HG02571 (cell line): ENCODE results near the gene NR1H3.

ENCODE experiments used
- ATAC-seq: cut with Tn5 transposase; IDR thresholded peaks from one replicate; pipeline ENCODE4 v1.9.1; 2021; ENCODE audit warnings: mild to moderate bottlenecking, moderate library complexity; ENCODE audit not compliant: unreplicated experiment

Gene NR1H3

DNA sequence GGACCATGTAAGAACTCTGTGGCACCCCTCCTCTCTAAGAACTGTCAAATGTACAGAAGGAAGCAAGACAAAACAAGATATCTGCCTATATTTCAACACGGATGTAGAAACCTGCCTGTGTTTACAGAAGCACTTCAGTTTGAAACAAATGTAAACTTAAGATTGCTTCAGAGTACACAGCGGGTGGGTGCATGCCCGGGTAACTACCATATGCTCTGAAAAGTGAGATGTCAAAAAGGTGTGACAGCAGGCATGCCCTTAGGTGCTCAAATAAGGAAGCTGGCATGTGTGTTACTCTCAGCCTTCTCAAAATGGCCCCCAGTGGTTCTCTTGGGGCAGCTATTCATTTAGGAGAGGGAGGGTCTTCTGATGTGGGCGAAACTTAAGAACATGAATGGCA is 14.3 kb upstream of the NR1H3 start:
- ATAC-seq, result no peak

DNA sequence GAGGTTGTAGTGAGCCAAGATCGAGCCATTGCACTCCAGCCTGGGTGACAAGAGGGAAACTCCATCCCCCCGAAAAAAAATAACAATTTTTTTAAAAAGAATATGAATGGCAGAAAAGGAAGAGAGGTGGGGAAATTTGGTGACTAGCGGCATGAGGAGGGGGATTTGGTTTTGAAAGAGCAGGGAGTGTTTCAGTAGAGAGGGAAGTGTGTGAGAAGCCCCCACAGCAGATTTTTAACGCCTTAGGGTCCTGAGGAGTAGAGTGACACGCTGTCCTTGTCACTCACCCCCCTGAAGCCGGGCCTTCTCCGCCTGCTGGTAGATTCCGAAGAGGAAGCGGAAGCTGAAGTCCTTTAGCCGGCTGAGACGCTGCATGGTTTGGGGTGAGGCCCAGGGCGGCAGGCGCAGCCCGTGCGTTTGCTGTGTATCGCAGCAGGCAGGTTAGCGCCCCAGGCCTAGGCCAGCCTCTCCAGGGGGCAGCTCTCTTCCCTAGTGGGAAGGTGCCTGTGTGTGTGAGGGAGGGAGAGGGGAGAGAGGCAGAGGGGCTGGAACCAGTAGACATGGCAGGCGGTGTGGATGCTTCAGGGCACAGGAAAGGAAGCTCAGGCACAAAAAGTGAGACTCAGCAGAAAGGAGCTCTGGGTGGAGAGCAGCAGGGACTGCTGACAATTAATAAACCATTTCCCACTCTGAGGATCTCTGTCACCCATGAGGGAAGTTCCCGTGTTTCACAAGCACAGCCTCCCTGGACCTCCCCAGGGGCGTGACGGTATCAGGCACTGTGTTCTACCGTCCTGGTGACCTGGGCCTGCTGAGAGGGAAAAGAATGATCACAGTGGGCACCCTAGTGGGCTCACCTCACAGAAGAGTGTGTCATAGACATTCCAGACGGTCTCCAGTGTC is 13.1 kb upstream of the NR1H3 start:
- ATAC-seq, result no peak

DNA sequence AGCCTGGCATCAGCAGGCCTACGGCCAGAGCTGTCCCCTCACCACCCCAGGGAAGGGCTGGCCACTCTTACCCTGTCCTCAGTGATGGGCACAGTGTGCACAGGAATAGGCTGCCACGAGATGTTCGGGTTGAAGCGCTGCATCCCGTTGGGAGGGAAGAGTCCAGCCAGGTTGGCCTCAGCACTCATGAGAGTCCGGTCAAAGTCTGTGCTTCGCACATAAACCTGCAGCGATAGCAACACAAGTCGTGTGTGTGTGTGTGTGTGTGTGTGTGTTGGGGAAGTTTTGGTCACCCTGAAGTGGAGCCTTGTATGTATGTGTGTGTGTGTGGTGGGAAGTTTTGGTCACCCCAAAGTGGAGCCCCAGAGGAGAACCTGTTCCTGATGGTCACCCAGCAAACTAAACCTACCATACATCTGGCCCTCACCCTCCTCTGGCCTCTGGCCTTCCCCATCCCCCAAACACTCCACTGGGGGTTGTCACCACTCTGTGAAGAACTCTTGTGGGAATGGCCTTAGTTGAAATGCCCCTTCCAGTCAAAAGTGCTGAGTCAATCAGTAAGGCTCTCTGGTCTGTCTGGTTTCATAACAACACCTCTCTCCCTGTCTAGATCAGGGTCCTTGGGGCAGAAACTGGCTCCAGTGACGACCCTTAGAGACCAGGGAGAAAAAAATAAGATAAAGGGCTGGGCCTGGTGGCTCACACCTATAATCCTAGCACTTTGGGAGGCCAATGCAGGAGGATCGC is 12.0 kb upstream of the NR1H3 start:
- ATAC-seq, result no peak

DNA sequence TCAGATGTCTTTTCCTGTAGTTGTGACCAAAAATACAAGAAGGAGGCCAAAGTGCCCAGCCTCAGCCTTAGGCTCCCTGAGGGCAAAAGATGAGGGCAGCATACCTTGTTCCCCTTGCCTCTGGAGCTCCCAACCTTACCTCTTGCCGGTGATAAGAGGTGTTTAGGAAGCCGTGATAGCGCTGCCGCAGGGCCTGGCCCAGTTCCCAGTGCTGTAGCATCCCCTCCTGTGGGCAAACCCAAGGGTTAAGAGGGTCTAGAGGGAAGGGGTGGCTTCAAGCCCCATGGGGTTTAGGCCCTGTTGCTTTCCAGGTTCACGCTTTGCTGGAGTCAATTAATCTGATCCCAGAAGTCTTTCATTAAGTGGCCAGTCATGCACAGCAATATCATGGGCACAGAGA is 10.3 kb upstream of the NR1H3 start:
- no peak for ATAC-seq

DNA sequence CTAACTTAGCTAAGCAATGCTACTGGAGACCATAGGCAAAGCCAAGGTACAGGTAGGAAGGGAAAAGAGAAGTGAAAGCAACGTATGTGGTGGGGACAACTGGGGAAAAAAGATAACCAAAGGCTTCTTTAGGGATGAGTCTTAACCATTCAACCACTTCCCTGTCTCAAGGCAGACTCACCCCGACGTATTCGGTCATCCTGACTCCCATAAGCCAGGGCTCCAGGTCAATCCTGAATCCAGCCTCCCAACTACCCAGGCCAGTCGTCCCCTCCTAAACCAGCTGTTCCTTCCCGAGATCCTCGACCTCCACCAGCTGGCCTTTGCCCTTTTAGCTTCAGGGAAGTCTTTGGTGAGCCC is 9.5 kb upstream of the NR1H3 start:
- peak; percentile 27 for ATAC-seq

DNA sequence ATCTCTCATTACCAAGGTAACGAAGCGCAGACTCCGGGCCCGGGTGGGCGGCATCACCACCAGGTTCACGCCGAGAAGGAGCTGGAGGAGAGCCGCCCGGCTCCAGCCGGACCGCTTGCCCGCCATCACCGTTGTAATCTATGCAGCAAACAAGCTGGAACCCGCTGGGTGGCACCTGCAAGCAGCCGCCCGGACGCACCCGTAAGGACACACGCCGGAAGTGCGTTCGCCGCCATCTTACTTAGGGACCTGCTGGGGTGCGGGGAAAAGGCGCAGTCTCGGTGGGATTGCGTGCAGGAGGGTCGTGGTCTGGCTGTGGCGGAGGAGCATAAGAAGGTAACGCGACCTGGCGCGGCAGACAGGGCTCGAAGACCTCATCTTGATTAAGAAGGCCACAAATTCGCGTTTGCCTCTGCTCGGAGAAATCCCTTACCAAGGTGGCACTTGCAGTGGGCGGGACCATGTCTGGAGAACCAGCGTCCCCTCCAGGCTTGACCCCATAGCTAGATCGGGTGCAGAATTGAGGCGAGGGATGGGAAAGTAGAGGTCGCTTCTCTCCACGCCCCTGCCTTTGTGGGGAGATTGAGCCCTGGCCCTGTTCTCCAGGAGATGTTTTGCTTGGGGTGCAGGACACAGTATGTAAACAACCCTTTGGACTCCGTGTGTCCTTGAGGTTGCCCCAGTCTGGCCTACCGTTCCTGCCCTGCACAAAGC is 9.0 kb upstream of the NR1H3 start, which contains the start of gene ACP2:
Gene ACP2, minus strand, starts transcription at position 151 of the 714 bp plus-strand sequence. Its CDS starts 25 bp downstream, at position 126.
- ATAC-seq, result peak; percentile 91

DNA sequence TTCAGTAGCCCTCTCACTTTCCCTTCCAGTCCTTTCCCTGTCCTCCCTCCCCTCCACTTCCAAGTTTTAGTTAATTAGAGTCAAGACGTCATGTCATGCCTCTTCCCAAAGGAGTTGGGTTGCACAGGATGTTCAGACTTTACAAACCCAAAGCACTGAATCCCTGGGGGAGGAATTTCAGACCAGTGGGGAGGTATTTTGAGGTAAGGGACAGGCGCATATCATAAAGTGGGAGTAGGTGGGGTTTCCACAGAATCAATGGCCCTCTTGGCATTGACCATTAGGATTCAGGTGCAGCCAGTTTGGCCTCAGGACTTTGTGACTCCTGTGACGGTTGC is 8.4 kb upstream of the NR1H3 start:
- ATAC-seq, result no peak

DNA sequence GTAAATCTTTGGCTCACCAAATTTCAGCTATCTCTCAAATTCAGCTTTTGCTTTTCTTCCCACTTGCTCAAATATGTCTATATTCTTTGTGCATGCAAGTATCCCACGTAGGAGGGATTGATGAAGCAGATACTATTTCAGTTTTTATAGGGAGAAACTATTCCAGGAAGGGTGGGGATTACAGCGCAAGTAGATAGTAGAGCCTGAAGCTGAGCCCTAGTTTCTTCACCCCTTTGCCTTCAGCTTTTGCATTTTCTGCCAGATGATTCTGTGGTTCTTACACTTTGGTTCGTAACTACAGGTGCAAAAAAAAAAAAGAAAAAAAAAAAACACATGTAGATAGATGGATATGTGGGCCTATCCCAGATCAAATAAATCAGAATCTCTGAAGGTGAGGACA is 6.0 kb upstream of the NR1H3 start:
- no peak for ATAC-seq

DNA sequence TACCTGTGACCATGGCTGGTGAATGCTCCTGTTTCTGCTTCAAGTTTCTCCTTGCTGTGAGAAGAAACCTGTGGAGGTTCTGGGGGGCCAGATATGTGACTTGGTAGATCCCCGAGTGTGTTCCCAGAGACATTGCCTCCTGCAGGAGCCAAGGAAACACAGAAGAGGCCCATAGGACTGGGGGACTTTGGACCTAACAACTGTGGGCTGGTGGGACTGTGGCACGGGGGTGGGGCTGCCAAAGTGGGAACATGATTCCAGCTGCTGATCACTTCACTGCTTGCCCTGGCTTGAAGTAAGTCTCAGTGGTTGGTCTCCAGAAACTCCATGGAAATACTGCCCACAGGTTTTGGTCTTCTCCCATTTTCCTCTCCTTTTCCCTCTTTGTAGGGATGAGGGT is 4.1 kb upstream of the NR1H3 start:
- no peak for ATAC-seq

DNA sequence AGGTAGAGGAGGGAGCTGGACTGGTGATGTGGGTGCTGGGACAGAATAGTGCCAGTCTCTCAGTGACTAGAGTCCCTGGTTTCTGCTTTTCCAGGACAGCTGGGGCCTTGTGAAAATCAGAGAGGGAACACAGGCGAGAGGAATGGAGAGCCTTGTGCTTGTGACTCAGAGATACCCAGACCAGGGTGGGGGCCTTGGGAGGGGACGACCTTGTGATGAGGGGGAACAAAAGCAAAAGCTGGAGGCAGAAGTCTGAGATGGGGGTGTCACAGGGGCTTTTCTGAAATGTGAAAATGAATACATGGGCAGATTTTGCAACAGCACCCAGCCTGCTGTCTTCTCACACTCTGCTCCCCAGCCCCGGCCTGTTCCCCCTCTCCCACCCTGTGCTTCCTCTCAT is 3.4 kb upstream of the NR1H3 start:
- no peak for ATAC-seq

DNA sequence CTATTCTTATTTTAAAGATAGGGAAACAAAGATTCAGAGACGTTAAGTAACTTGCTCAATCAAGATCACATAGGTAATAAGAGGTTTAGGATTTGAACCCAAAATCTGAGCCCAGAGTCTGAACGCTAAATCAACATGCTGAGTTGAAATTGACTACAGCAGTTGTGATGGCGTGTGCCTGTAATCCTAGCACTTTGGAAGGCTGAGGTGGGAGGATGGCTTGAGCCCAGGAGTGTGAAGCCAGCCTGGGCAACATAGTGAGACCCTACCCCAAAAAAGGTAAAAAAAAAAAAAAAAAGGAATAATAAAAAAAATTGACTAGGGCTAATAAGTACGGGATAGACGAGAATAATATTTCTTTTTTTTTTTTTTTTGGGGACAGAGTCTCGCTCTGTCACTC is 1.4 kb upstream of the NR1H3 start:
- no peak for ATAC-seq

DNA sequence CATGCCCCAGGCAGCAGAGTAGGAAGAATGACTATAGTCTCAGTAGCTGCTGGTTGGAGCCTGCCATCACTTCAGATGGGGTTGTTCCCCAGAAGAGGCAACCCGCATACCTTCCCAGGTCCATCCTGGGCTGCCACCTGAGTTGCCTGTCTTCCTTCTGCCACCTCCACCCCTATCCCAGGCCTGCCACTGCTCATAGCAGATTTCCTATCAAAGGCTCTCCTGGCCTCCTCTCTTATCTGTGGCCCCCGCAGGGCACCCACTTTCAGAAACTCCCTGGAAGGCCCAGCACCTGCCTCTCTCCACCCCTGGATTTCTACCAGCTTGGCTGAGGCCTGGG is 649 bp upstream of the NR1H3 start:
- no peak for ATAC-seq

DNA sequence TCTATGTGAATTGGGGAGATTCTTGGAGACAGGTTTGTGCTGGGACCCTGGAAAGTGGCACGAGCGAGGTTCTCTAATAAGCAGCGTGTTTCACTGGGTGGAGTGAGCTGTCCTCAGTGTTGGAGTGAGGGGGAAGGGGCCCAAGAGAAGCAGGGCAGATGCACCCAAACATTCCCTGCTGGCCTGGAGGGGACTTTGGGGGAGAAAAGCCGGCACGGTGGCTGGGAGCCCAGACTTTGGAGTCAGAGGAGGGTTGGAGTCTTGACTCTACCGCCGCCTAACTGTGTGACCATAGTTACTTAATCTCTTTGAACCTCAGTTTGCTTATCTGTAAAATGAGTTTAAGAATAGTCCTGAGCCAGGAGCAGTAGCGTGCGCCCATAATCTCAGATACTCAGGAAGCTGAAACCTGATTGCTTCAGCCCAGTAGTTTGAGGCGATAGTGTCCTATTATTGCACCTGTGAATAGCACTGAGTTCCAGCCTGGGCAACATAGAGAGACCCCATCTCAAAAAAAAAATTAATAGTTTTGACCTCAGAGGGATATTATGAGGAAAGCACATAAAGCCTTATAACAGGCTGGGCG is 614 bp downstream of the NR1H3 start:
- ATAC-seq, result no peak

DNA sequence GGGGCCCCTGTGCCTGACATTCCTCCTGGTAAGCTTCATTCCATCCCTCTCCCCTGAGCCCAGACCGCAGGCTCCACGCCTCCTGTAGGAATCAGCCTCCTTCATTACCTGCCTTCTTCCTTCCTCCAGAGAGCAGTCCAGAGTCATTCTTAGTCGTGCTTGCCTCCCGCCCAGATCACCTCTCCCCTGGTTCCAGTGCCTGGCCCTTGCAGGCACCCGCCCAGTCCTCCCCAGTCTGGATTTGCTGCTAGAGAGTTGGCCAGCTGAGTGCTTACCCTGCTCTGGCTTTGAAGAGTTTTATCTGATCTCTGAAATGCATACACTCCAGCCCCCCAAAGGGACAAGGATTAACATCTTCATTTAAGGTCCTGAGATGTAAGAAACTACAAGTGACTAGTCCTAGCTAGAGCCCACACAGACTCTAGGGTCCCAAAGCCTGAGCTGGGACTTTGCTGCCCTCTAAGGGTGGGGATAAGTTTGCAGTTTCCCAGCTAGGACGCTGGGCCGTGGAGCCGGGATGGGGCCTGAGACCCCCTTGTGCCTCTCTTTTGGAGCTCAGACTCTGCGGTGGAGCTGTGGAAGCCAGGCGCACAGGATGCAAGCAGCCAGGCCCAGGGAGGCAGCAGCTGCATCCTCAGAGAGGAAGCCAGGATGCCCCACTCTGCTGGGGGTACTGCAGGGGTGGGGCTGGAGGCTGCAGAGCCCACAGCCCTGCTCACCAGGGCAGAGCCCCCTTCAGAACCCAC is 1.6 kb downstream of the NR1H3 start:
- no peak for ATAC-seq

DNA sequence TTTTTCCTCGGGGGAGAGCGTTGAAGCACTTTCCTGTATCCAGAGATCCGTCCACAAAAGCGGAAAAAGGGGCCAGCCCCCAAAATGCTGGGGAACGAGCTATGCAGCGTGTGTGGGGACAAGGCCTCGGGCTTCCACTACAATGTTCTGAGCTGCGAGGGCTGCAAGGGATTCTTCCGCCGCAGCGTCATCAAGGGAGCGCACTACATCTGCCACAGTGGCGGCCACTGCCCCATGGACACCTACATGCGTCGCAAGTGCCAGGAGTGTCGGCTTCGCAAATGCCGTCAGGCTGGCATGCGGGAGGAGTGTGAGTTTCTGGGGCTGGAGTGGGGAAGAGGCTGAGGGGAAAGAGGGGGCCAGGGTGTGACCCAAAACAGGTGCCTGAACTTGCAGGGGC is 2.6 kb downstream of the NR1H3 start:
- no peak for ATAC-seq

DNA sequence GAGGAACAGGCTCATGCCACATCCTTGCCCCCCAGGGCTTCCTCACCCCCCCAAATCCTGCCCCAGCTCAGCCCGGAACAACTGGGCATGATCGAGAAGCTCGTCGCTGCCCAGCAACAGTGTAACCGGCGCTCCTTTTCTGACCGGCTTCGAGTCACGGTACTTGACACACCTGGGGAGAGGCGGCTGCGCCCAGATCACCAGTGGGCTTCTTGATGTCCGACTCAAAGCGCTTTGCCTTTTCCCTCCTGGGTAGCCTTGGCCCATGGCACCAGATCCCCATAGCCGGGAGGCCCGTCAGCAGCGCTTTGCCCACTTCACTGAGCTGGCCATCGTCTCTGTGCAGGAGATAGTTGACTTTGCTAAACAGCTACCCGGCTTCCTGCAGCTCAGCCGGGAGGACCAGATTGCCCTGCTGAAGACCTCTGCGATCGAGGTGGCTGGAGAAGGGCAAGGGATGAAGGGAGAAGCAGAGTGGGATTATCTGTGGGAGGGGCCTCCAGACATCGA is 3.5 kb downstream of the NR1H3 start:
- no peak for ATAC-seq

DNA sequence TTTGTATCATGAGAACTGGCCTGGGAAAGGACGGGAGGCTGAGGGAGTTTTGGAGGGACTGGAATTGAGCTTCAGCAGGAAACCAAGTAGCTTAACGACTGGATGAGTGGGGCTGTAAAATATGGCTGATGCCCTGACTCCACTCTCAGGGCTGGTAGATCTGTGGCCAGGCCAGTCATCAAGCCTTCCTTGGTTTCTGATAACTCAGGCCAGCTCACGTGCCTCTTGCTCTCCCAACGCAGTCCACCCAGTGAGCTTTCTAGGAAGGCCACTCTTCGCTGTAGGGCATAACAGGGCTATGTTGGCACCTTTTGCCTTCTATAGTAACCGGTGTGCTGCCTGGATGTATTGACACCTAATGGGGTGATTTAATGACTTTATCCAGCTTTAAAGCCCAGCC is 6.3 kb downstream of the NR1H3 start:
- ATAC-seq, result no peak

DNA sequence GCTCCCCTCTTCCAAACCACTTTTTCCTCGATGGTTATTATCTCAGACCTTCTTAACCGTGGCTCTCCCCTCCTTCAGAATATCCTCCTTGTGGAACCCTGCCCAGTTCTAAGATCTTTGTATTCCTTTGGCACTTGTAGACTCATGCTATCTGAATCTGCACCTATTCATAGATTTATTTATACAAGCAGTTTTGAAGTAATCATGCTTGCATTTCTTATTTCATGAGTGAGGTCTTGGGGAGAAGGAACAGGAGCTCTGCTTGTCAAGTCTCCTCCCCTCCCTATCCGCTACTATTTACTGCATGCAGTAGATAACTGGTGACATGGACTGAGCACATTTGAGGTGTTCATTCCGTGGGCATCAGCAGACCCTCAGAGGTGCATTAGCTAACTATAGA is 6.7 kb downstream of the NR1H3 start:
- ATAC-seq, result no peak

DNA sequence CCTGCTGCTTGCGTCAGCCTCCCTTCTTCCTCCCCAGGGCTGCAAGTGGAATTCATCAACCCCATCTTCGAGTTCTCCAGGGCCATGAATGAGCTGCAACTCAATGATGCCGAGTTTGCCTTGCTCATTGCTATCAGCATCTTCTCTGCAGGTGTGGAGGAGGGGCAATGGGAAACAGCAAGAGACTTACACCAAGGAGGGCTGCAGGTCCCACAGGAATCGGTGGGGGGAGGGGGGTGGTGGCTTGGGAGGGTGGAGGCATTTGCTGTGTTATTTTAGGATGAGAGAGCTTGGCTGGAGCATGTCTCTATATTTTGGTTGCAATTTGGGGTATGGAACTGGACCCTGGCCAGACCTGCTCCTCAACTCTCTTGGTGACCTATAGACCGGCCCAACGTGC is 10.1 kb downstream of the NR1H3 start:
- no peak for ATAC-seq

DNA sequence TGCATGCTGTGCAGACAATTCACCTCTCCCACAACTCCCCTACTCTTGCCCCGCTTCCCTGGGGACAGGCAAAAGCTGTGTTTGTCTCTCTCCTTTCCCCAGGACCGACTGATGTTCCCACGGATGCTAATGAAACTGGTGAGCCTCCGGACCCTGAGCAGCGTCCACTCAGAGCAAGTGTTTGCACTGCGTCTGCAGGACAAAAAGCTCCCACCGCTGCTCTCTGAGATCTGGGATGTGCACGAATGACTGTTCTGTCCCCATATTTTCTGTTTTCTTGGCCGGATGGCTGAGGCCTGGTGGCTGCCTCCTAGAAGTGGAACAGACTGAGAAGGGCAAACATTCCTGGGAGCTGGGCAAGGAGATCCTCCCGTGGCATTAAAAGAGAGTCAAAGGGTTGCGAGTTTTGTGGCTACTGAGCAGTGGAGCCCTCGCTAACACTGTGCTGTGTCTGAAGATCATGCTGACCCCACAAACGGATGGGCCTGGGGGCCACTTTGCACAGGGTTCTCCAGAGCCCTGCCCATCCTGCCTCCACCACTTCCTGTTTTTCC is 10.7 kb downstream of the NR1H3 start:
- ATAC-seq, result no peak
